Erythroblast (primary cell): ENCODE results near the gene NFKBIA.

Source experiments
- DNase-seq, 2 experiments: peaks; one replicate each; lab custom pipeline; 2025; lab: John Stamatoyannopoulos, UW
- GATA1 ChIP-seq: IDR thresholded peaks from 2 replicates; pipeline ENCODE4 v1.6.1; 2011; ENCODE audit warnings: low read depth, mild to moderate bottlenecking, control low read depth, low read length, moderate library complexity
- POLR2A ChIP-seq: IDR thresholded peaks from 2 replicates; pipeline ENCODE4 v1.6.1; 2011; ENCODE audit warnings: mild to moderate bottlenecking, low read length

Gene NFKBIA

DNA sequence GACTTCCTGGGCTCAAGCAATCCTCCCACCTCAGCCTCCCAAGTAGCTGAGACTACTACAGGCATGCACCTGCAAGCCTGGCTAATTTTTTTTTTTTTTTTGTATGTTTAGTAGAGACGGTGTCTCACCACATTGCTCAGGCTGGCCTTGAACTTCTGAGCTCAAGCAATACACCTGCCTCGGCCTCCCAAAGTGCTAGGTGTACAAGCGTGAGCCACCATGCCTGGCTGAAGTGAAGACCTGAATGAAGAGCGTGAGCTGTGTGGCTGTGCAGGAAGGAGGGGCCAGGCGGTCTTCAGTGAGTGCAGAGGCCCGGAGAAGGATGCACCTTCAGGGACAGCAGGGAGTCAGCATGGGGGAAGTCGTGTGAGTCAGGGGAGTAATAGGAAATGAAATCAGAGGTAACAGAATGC lies 14.9 kb upstream of the NFKBIA start:
- TF ChIP-seq GATA1 (no peak), POLR2A (no peak)
- DNase-seq, result no peak

DNA sequence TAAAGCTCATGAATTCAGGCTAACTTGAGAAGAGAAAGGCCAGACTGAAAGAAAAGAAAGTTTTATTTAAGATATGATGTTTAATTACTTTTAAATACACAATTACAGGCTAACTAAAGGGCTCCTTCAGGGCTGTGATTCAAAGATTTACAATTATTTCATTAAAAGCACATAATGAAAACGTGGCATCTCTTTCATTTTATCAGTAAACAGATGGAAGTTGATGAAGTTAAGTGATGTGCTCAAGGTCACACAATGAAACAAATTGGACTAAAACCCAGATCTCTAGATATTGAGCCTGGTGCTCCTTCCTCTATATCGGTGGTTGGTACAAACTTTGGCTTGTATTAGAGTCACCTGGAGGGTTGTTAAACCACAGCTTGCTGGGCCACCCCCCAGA lies 13.5 kb upstream of the NFKBIA start:
- TF ChIP-seq POLR2A, result no peak
- DNase-seq, result no peak

DNA sequence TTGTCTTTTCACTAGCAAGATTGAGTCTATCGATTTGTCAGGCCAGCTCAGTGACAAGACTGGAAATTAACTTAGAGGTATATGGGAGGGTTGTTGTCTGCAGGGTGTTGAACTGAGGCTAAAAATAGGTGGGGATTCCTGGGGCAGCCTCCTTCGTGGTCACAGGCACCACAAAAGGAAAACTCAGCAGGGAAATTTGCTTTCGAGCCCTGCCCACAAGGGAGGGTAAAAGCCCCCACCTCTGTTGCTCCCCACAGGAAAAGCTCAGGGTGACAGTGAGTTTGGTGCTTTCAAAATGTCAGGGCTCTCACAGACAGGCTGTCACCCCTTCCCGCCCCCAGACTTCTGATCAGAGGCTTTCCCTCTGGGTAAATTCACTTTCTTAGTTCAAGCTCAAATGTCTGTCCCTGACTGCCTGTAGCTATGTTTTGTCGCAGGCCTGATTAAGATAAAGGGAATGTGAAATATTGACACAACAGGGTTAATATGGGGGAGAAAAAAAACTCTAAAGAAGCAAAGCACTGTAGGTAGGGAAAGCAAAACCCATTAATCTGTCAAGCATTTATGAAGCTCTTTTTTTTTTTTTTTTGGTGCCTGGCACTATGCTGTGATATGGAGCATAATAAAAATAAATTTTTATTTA lies 11.7 kb upstream of the NFKBIA start:
- no peak for DNase-seq
- TF ChIP-seq POLR2A (no peak), GATA1 (no peak)

DNA sequence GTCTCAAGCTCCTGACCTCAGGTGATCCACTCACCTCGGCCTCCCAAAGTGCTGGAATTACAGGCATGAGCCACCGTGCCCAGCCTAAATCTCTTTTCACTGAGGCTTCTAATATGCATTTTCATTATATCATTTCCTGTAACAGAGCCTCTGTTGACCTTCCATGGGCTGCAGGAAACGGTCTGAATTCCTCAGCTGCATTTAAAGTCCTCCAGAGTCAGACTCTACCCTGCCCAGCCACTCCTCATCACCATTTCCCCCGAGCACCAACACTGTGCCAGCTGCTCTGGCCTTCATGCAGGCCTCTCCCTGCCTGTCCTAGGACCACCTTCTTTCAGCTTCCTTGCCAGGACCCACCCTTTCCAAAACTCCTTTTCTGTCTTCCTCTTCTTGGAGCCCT lies 9.8 kb upstream of the NFKBIA start:
- TF ChIP-seq GATA1, result no peak
- no peak for DNase-seq

DNA sequence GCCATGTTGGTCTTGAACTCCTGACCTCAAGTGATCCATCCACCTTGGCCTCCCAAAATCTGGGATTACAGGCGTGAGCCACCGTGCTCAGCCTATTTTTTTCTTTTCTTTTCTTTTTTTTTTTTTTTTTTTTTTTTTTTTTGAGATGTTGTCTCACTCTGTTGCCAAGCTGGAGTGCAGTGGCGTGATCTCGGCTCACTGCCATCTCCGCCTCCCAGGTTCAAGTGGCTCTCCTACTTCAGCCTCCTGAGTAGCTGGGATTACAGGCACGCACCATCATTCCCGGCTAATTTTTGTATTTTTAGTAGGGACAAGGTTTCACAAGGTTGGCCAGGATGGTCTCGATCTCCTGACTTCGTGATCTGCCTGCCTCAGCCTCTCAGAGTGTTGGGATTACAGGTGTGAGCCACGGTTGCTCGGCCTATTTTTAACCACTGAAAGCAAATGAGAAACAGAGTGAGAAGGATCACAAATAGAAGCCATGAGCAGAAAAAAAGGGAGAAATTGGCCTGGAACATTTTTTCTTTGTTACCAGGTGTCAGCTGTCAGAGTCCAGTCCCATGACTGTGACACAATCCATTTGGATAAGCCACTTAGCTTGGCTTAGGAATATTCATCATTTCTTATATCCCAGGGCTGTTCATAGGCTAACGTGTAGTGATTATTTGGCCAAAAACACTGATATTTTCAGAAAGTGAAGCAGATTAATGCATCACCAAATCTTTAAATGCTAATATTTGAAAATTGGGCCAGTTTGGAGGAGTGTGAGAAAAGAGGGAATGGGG lies 7.9 kb upstream of the NFKBIA start:
- TF ChIP-seq GATA1, result no peak
- no peak for TF ChIP-seq POLR2A
- no peak for DNase-seq

DNA sequence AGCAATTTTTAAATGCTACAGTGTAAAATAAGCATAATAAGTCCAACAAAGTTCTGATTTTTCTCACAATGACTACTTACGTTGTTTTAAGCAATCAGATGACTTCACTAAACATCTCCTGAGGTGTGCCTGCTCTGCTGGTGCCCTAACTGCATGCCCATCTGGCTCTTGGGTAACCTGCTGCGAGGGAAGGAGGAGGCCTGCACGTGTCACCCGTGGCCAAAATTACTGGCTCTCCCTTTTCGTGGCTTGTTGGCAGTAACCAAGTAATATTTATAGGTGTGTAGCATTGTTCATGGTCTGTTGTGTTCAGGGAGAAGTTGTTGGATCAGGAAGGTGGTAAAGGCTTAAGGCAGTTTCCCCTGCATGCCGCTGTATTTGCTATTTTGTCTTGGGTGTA lies 6.3 kb upstream of the NFKBIA start:
- DNase-seq, result no peak
- TF ChIP-seq GATA1, result no peak
- TF ChIP-seq POLR2A, result no peak

DNA sequence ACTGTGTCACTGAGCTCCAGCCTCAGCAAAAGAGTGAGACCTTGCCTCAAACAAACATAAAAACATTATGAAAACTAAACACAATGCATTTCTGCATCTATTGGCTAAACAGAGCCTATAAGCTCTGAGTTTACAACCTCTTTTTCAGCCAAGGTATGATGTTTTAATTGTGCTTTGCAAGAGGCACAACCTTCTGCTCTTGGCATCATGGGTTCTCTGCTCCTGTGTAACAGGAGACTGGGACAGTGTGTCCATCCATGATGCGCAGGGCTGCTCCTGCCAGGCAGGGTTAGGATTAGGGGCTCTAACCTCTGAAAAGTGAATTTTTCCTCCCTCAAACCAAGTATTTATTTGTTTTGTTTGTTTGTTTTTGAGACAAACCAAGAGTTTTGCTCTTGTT lies 5.0 kb upstream of the NFKBIA start:
- DNase-seq, result no peak
- TF ChIP-seq POLR2A (no peak), GATA1 (no peak)

DNA sequence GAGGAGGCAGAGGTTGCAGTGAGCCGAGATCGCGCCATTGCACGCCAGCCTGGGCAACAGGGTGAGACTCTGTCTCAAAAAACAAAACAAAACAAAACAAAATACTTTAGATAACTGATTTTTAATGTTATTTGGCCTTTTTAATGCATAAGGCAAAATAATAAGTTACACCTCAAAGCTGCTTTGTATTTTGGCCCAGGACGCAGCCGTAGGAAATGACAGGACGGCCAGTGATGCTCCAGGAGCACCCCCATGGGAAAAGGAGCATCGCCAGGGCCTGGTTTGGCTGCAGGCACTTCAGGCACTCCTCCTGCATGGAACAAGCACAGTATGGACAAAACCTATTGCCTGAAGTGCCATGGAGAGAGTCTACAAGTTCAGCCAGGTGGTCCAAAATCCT lies 3.5 kb upstream of the NFKBIA start:
- DNase-seq, result no peak
- no peak for TF ChIP-seq POLR2A
- no peak for TF ChIP-seq GATA1

DNA sequence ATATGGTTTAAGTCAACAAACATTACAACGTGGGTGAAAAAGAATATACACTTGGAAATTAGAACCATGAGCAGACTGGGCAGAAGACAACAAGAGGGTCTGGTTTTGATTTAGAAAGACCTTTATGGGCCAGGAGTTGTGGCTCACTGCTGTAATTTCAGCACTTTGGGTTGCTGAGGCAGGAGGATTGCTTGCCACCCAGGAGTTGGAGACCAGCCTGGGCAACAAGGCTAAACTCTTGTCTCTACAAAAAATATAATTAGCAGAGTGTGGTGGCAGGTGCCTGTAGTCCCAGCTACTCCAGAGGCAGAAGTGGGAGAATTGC lies 2.7 kb upstream of the NFKBIA start:
- no peak for TF ChIP-seq POLR2A
- DNase-seq, result no peak

DNA sequence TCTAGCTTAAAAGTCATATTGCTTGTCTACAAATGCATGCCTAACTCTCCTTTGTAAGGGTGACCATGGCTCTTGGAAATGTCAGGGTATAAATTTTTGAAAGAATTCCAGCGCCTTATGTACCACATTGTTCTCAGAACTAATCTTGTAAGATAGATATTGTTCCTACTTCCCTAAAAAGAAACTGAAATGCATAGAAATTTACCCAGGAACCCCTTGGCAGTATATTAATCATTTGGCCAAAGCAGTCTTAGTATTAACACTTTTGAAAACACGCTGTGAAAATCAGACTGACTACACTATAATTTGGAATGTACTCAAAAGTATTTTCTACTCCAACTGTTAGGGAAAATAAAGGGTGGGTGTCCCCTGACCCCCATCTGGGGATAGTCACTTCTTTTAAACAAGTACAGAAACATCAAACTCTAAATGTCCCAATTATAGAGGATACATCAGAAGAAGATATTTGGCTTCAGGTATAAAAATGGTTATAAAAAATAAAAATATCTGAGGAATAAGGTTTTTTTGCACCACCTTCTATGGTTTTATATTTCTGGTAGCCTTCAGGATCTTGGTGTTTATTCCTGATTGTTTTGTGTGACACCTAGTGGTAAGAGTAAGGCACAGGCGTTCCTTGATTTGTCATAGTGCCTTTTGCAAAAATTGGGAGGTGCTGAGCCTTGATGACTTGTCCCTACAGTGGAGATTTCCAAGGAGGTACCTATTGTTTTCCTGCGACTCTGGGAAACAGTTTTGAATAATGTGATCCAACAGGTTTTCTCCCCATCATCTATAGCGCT lies 2.2 kb upstream of the NFKBIA start:
- peak; percentile 55 to 72 for DNase-seq

DNA sequence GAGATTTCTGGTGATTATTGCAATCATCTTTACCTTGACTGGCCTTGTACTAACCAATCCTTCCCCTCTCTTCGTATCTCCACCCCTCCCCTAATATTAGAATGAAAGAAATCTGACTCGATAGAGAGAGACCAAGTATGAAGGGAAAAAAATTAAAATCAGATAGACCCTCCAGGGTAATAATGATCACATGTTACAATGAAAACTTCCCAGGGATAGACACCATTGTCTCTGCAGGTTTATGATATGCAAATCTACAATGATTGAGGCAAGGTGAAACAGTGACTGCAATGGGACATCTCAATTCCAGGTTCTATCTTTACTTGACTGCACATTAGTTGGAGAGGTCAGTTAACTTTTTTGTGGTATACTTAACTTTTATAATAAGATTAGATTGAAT lies 1.5 kb upstream of the NFKBIA start:
- DNase-seq, result no peak
- TF ChIP-seq POLR2A, result no peak
- TF ChIP-seq GATA1, result no peak

More for the DNA sequence above, 2.2 kb upstream of the NFKBIA start:
- TF ChIP-seq POLR2A (no peak), GATA1 (no peak)

DNA sequence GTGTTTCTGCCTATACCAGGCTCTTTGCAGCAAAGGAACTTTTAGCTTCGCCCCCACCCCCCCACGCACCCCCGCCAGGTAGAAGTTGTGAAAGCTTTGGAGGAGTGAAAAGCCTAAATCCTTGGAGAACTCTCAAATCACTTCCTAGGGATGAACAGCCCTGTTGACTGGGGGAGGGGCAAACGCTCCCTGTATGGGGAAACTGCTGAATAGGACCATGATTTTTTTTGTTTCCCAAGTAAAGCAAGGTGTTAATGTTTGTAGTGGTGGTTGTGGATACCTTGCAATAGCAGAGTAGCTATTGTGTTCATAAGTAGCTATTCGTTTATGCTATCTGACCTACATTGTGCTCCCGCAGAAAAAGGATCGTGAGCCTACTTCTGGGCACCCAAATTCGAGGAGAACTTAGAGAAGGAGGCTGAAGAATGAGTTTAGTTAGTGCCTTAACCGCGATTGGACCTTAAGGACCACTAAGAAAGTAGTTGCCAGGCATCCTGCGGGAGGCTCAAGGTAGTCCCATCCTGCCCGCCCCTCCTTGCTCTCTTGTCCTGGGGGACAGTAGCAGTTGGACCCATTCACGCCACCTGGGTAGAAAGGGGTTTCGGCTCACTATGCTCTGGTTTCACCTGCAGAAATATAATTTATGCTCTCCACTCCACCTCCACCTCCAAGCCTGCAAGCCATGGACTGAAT lies 901 bp upstream of the NFKBIA start:
- TF ChIP-seq POLR2A (no peak), GATA1 (no peak)

DNA sequence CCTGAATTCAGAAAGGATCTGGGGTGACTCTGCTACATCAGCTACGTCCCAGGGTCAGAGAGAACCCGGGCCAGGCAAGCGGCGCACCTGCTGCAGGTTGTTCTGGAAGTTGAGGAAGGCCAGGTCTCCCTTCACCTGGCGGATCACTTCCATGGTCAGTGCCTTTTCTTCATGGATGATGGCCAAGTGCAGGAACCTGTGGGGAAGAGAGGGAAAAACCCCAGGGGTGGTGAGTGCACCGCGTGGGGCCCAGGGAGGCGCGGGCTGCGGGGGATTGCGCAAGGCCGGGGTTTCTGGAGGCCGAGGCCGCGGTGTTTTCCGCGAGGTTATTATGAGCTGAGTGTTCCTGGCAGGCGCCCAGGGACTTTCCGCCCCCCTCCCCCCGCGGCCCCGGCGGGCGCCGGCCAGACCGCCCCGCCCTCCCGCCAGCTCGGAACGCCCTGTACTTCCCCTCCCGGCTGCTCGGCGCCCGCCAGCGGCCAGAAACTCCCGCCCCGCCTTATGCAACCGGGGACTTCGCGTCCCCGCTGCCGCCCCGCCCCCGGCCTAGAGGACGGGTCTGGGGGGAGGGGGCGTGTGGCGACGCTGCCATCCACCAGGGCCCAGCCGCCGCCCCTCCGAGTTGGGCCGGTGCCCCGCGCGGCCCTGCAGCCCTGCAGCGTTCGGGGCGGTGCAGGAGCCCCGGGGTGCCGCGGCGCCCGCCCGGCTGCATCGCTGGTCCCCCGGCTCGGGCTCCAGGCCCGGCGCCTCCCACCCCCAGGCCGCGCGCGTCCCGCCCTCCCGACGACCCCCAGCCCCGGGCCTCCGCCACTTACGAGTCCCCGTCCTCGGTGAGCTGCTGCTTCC lies 723 bp downstream of the NFKBIA start:
- TF ChIP-seq POLR2A (peak; percentile 16), GATA1 (no peak)

More for the DNA sequence above, 901 bp upstream of the NFKBIA start:
- peak in 1 of 2 experiments; percentile 34 for DNase-seq

More for the DNA sequence above, 723 bp downstream of the NFKBIA start:
- DNase-seq, result peak; percentile 93 to 98
